ENCODE data around the gene BATF. TPM values are rescaled to one million over a fixed set of nuclear protein-coding genes. Genes with fewer than 3 reads are reported as not detected.

Gene BATF
- polyA plus RNA-seq, 1 of the 3 experiments (the other 2 are of a cell fraction), result not detected

DNA sequence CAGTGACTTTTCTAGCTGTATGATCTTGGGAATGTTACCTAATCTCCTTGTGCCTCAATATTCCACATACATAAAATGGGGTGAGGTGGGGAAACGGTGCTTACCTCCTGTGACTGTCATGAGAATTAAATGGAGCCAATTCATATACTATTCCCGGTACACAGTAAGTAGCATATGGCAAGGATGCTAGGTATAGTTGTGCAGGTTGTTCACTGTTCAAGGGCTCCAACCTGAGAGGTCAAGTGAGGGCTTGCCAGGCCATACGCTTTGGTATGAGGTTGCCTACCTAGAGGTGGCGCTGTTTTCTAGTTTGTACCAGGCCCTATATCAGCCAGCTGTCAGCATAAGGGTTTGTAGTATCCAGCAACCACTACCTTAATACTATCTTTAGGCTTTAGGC, 3.6 kb upstream of the BATF start:
- Histone ChIP-seq H3K36me3 (replicated peaks in 1 of 2; ENCODE audit: control insufficient read depth in 1 of 2, insufficient read depth in 2 of 2, low read length in 1 of 2) (no peaks in the 10 kb centered on the region), H3K9me2 (no peaks in the 10 kb centered on the region), H3K4me1 (ENCODE audit: control insufficient read depth in 1 of 2, insufficient read depth in 2 of 2, low read depth in 1 of 2, low read length in 1 of 2) (peaks cover 0 to 3% of the 10 kb centered on the region in 2 experiments; a peak in 1 of 4 replicates), H3K9ac (no peak overlapping the region), H2AFZ (ENCODE audit: low read depth) (no peak overlapping the region), H3K4me2 (no peak overlapping the region), H3K9me3 (no peaks in the 10 kb centered on the region), H3F3A (replicated peaks; ENCODE audit: insufficient read depth) (no peaks in the 10 kb centered on the region), H3K4me3 (ENCODE audit: low read depth in 2 of 2, low read length in 1 of 2) (no peak overlapping the region), H3K27ac (ENCODE audit: low read depth in 2 of 2, low read length in 1 of 2) (no peak overlapping the region), H3K79me2 (ENCODE audit: insufficient read depth) (no peaks in the 10 kb centered on the region), H3K27me3 (ENCODE audit: insufficient read depth) (0 out of 2 replicates have a peak, but pooled peaks cover 8% of the 10 kb centered on the region), H4K20me1 (ENCODE audit: insufficient read depth) (no peaks in the 10 kb centered on the region)
- TF ChIP-seq CTCF (IDR thresholded peaks at IDR 0.05) (peak; percentile 41), RAD21 (IDR thresholded peaks at IDR 0.05; ENCODE audit: low read length) (no peak)
- DNase-seq, result no peak
- 54% methylated on average over 3 of the region's 4 CpGs for WGBS (ENCODE audit: low lambda C conversion rate)
- POLR2A ChIA-PET, result no interaction called here
- CTCF ChIA-PET, result interaction anchor here (1.0 to 4.5 kb wide), 4 partner anchors 10 to 59 kb away, joined by 3 to 13 read pairs (median 5); partner anchors contain the start of gene FLVCR2

GRCh38 chr14:75519394-75519793, 2.9 kb upstream of the BATF start:
- Histone ChIP-seq H3K4me2 (no peak overlapping the region), H3K27ac (ENCODE audit: low read depth in 2 of 2, low read length in 1 of 2) (no peak overlapping the region), H3K4me3 (ENCODE audit: low read depth in 2 of 2, low read length in 1 of 2) (no peak overlapping the region), H3K79me2 (ENCODE audit: insufficient read depth) (no peaks in the 10 kb centered on the region), H2AFZ (ENCODE audit: low read depth) (no peak overlapping the region), H4K20me1 (ENCODE audit: insufficient read depth) (no peaks in the 10 kb centered on the region), H3F3A (replicated peaks; ENCODE audit: insufficient read depth) (no peaks in the 10 kb centered on the region), H3K27me3 (ENCODE audit: insufficient read depth) (0 out of 2 replicates have a peak, but pooled peaks cover 8% of the 10 kb centered on the region), H3K9me3 (no peaks in the 10 kb centered on the region), H3K9ac (no peak overlapping the region), H3K36me3 (replicated peaks in 1 of 2; ENCODE audit: control insufficient read depth in 1 of 2, insufficient read depth in 2 of 2, low read length in 1 of 2) (no peaks in the 10 kb centered on the region), H3K9me2 (no peaks in the 10 kb centered on the region), H3K4me1 (ENCODE audit: control insufficient read depth in 1 of 2, insufficient read depth in 2 of 2, low read depth in 1 of 2, low read length in 1 of 2) (peaks cover 0 to 3% of the 10 kb centered on the region in 2 experiments; a peak in 1 of 4 replicates)
- ChIA-PET CTCF (interaction anchor here (1.5 to 4.5 kb wide), 3 partner anchors 42 to 59 kb away, joined by 3 to 13 read pairs (median 7); partner anchors contain the start of gene FLVCR2), POLR2A (no interaction called here)
- DNase-seq, result no peak
- TF ChIP-seq FOXM1 (IDR thresholded peaks at IDR 0.05; ENCODE audit: low read depth) (no peak), GATA2 (CRISPR knock-in tag; IDR thresholded peaks at IDR 0.05) (no peak), ELF1 (IDR thresholded peaks at IDR 0.05) (no peak), USF1 (IDR thresholded peaks at IDR 0.05; ENCODE audit: borderline replicate concordance, low read depth) (no peak), CTCF (IDR thresholded peaks at IDR 0.05) (no peak)
- TF ChIP-seq, protein P1, sequence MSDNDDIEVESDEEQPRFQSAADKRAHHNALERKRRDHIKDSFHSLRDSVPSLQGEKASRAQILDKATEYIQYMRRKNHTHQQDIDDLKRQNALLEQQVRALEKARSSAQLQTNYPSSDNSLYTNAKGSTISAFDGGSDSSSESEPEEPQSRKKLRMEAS (IDR thresholded peaks at IDR 0.05; ENCODE audit: low read depth), result no peak
- WGBS (ENCODE audit: low lambda C conversion rate), result 83% methylated on average over 4 of the region's 4 CpGs
